HG03520 (cell line): ENCODE data around the gene LRRC75B.

Source experiments
- ATAC-seq: cut with Tn5 transposase; IDR thresholded peaks from one replicate; pipeline ENCODE4 v1.9.1; 2021; ENCODE audit warnings: mild to moderate bottlenecking, moderate library complexity; ENCODE audit not compliant: unreplicated experiment

Gene LRRC75B

DNA sequence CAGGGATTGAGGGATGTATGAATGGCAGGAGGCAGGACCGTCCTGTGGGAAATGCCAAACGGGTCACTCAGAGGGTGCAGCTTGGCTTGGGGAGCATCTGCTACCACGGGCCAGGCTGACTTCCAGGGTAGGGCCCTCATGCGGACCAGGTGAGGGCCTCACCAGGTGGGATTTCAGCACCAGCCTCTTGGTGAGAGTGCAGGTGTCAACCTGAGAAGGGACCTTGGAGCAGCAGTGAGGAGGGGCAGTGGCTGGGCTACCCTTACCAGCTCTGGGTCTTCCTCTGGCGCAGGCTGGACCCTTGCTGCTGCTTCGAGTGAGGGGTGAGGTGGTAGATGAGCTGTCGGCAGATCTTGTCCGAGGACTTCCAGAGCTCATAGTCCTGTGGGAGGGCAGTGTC lies 4.9 kb downstream of the LRRC75B start:
- no peak for ATAC-seq

DNA sequence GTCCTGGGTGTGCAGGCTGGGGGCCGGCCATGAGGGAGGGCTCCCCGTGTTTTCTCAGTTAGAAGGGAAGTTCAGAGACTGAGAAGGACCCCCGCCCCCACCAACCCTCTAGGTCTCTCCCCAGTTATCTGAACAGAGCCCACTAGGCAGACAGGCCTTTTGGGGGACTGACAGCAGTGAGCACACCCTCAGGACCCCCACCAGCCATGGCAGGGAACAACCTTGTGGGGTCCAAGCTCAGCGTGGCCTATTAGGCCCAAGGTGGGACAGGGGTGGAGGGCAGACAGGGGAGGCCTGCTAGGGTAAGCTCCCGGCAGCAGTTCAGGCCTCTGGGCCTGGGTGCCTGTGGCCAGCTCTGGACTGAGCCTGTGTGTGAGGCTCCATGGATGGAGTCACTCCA lies 5.6 kb downstream of the LRRC75B start:
- ATAC-seq, result no peak

DNA sequence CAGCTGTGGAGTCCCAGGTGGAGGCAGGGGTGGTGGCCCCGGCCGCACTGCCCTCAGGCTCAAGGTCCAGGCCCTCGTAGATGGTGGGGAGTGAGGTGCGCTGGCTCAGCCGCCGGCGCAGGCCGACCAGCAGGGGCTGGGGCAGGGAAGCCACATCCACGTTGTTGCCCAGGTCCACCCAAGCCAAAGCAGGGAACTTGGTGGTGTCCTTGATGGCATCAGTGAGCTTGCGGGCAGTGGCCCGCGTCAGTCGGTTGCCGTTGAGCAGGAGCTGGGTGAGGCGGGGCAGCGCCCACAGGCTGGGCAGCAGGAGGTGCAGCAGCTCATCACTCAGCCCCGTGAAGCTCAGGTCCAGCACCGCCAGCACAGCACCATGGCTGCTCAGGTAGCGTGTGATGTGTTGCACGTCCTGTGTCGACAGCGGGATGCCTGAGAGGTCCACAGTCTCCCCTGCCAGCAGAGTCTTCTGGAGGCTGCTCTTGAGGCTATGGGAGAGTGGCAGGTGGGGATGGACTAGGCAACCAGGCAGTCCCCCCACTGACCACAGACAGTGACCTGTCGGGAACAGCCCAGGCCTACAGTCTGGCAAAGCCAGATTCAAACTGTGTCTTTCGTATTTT lies 6.8 kb downstream of the LRRC75B start:
- ATAC-seq, result no peak

DNA sequence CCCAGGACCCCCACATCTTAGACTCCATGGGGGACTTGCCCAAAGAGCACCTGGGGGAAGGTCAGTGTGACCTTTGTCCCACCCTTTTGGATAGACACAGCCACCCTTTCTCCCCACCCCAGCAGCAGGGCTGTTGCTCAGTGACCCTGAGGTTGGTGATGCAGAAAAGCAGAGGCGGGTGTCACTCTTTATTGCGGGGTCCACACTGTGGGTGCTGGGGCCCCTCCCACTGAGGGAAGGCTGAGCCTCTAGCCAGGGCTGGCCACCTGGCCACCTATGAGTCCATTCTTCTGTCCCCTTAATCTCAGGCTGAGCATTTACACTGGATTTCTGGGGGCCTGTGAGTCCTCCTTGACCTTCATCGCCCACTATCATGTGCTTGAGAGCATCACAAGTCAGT lies 7.4 kb downstream of the LRRC75B start:
- no peak for ATAC-seq

DNA sequence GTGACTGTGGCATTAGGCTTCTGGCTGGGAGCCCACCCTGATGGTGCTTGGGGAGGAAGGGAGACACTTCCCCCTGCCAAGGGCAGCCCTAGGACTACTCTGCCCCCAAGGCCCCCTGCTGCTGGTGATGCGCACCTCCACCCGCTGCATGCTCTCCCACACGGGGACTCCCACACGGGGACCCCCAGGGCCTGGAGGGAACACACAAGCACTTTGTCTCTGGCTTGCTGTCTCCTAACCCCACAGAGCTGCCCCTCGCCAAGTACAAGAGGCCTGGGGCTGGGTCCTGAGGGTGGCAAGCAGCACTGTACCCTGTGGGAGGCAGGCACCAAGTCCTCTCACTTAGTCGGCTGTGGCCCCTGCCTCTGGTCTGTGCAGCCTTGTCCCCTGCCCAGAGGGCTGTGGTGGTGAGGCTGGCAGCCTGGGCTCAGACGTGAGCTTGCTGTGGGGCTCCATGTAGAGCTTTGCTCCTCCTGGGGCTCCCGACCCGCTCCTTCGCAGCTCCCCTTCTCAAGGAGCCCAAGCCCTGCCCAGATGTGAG lies 7.9 kb downstream of the LRRC75B start:
- ATAC-seq, result no peak

DNA sequence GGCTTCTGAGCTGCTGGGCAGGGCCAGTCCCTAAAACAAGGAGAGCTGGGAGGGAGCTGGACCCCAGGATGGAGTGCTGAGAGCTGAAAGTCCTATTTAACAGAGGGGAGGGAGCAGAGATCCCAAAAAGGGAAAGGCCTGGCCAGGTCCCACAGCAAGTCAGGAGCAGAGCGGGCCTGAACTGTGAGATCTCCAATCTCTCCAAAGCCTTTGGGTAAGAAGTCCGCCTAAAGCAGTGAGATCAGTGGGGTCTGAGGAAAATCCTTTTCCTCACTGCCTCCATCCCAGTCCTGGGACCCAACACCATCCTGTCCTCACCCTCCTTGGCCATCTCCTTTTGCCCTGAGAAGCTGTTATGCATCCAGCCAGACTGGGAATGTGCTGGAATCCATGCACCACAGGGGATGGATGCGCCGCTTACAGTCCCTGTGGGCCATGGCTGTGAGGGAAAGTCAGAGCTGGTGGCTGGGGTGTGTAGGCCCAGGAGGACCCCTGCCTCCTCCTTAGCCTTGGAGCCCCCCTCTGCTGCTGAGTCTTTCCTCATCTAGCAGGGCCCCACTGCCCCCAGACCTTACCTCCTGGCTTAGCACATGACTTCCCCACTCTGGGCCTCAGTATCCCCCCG lies 8.6 kb downstream of the LRRC75B start:
- no peak for ATAC-seq

DNA sequence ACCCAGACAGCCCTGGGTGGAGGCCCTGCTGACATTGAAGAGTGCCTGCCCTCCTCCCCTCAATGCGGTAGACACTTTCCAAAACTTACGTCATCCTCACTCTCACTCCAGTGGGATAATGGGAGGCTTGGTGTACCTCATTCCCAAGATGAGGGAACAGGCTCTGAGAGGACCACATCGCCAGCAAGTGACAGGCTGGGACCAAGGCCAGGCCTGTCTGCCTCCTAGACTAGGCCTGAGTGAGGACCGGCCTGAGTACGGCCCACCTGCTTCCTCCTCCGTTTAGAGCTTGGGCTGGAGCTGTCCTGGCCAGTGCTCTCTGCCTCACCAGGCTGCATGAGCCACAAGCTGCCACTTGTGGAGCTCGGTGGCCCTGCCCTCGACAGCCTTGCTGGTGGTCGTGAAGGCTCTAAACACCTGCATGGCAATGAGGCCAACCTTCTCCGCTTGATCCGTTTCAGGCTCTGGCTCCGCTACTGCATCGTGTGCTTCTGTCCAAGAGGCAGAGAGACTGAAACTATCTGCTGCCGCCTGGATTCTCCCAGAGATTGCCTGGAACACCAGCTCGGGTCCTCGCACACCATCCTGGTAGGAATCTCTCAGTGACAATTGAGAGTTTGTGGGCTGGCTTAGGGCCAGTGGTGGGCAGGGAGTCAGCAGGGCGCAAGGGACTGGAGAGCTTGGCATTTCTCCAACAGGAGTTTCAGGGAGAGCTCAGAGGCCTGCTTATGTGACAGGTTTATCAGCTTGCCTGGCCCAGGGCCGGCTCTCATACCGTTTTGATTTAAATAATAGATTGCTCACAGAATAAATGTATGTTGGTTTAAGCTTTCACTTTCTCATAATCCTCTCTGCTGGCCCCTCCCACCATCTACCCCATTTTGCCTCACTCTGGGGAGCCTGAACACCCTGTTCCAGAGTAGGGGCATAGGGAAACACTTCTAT lies 9.4 kb downstream of the LRRC75B start:
- ATAC-seq, result no peak

DNA sequence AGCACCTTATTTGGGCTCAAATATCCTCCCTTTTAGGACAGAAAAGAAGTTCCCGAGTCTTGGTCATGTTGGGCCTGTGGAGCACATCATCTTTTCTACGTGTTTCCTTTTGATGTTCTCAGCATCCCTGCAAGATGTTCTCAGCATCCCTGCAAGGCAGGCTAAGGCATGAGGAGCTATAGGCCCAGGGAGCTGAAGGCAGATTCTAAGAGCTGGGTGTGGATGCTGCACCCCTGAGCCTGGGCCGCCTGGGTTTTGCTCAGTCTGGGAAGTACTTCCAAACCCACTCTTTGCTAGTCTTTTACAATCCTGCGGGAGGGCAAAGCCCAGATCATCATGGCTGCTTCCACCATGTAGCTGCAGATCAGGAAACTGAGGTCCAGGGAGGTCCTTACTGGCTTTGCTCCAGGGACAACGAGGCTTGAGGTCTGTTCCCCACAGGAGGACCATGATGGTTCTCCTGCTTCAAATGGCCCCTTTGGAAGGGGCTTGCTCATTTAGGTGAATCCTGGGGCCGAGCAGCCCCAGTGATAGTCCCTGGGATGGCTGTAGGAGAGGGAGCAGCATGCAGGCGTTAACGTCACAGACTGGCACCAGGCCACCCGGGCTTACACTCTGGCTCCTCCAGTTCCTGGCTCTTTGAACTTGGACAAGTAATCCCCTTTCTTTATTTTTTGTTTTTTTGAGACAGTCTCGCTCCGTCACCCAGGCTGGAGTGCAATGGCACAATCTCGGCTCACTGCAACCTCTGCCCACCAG lies 10.6 kb downstream of the LRRC75B start:
- ATAC-seq, result no peak

DNA sequence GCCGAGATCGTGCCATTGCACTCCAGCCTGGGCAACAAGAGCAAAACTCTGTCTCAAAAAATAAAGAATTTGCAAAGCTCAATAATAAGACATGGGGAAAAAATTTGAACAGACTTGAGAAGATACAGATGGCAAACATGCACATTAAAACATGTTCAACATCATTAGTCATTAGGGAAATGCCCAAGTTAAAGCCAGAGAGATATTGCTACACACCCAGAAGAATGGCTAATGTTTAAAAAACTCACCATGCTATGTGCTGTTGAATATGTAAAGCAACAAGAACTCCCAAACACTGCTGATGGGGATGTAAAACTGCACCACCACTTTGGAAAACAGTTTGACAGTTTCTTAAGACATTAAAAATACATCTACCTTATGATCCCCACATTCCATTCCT lies 12.6 kb downstream of the LRRC75B start:
- ATAC-seq, result no peak

DNA sequence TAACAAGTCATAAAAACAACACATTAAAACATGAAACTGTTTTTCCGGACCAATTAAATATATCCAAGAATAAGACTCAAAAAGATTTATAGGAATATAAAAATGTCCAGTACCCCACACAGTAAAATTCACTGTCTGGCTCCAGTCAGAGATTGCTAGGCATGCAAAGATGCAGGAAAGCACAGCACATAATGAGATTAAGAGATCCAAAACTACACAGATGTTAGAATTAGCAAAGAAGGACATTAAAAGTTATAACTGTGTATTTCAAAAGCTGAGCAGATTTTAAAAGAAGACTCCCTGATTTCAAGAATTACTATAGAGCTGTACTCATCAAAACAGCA lies 13.6 kb downstream of the LRRC75B start:
- ATAC-seq, result no peak

DNA sequence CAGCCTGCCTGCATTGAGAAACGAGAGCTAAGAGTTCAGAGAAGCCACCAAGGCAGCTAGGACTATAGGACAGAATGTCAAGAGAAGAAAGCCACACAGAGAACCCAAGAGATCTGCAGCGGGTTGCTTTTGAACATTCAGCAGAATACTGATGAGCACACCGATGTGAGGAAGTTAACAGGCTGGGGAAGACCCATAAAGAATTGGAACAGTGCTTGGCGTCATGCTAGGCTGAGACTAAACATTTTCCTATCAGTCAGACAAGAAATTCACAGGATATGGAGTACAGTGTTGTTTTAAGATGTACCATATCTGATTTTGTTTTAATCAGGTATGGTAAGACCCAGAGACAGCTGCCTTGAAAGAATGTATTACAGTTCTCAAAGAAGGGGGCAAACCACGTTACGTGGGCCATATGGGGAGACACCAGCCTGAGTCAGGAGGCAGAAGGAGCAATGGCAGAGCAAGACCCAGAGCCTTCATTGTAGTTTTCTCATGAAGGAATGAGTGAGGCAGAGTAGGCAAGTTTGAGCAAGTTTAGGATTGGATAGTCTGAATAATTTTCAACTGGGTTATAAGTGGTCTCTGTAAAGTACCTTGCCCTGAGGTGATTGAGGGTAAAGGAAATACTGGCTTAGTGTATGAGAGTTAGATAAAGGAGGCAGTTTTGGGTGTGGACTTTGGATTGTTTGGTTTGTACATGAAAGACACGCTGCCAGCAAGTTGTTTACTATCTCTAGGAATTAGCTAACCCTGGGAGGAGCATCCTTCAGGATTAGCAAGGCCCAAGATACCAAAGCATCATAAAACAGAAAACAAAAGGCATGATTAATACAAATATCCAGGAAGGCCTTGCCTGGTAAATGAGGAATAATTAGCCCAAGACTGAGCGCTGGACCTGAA lies 14.3 kb downstream of the LRRC75B start:
- no peak for ATAC-seq

DNA sequence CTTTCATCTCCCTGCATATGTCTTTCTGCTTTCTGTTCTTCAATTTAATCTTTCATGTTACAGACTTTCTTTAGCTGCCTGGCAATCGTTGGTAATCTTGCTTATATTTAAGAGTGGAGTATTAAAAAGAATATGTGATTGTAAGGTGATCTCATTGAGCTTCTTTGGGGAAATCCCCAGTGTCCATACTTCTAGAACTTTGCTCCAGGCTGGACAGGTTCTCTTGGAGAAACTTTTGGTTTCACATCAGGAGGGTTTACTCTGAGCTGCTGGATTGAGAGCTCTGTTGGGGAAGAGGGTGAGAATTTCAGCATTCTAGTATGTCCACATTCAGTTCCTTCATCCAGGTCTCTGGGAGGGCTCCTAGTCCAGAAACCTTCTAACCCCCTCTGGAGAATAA lies 16.1 kb downstream of the LRRC75B start:
- no peak for ATAC-seq

DNA sequence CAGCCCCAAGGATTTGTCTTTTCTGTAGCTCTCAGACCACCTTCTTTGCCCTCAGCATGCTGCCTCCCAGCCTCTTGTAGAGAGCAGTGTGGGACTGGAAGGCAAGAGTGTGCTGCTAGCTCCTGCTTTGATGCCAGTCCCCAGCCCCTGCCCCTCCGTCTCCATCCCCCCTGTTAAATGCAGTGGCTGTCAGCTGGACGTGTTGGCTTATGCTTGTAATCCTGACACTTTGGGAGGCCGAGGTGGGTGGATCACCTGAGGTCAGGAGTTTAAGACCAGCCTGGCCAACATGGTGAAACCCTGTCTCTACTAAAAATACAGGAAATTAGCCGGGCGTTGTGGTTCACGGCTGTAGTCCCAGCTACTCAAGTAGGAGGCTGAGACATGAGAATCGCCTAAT lies 21.6 kb downstream of the LRRC75B start:
- no peak for ATAC-seq

DNA sequence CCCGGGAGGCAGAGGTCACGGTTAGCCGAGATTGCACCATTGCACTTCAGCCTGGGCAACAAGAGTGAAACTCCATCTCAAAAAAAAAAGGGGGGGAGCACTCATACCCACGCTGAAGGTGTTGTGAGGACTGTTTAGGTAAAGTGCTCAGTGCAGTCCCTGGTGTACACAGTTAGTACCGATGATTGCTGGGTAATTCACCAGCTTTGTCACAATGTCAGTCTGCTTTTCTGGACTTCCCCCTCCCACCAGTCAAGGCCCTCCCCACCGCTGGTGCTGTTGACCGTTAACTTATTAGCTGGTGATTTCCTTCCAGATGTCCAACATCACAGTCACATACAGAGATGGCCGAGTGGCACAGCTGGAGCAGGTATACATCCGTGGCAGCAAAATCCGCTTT lies 25.2 kb downstream of the LRRC75B start:
- ATAC-seq, result no peak

DNA sequence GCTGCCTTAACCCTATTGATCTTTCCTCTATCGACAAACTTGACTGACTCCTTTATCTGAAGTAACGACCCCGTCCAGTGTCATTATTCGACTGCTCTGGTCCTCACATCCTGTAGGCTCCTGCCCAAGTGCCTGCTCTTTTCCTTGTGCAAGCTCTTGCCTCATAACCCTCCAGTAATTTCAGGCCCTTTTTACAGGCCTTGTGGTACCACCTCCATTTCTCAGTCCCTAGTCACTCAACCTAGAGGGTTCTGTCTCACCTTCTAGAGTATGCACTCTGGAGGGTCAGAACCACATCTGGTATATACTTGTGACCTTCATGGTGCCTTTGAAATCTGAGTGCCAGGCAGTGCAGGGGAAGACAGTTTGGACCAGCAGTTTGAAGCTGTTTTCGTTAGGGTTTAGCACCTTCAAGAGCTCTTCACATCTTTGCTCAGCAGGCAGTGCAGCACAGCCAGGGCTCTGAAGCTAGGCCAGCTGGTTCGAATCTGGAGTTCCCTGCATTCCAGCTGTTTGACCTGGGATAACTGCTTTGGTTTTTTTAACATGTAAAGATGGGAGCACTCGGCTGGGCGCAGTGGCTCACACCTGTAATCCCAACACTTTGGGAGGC lies 25.9 kb downstream of the LRRC75B start:
- ATAC-seq, result no peak

DNA sequence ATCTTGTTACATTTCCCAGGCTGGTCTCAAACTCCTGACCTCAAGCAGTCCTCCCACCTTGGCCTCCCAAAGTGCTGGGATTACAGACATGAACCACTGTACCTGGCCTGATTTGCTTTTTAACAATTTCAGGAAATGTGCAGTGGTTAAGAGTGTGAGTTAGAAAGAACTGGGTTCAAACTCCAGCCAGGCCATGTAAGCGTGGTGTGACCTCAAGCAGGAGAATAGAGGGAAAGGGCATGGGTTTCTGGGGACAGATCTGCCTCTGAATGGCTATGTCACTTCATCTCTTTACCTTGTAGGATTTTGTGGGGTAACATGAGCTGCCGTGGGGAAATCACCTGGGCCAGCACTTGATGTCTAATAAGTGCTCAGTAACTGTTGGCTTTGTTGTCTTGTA lies 27.8 kb downstream of the LRRC75B start:
- no peak for ATAC-seq

DNA sequence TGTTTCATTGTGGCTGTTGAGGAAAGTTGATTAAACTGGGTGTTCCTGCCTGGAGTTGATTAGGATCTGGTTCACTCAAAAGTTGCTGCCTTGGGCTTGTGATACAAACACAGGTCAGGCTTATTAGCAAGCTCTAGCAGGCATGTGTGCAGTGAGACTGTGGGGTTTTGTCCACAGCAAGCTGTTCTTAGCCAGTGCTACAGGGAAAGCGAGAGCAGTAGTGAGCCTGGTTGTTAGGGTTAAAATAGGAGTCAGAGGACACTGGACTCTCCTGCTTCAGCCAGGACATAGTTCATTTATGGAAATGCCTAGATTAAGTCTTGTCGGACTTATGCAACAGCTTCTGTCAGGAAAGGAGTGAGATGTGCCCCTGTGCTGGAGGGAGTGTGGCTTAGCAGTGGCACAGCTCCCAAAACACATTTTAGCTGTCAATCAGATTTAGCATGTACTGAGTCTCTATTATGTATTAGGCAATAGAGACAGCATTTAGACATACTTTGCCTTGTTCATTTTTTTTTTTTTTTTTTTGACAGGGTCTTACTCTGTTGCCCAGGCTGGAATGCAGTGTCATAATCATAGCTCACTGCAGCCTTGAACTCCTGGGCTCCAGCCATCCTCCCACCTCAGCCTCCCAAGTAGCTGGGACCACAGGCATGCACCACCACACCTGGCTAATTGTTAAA lies 28.4 kb downstream of the LRRC75B start:
- no peak for ATAC-seq

DNA sequence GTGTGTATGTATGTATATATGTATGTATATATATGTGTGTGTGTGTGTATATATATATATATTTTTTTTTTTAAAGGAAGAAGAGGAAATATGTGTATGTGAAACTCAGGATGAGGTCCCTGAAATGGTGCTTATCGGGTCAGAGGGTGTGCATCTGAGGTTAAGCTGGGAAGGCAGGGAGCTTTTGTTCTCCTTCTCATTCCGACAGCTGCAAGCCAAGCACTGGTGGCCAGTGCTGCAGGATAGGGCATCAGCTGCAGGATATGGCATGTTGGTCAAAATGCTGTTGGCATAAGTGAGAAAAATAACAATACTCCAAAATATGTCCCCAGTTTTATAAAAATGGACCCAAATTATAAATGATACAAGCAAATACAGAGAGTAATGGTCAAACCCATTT lies 29.6 kb downstream of the LRRC75B start:
- no peak for ATAC-seq

DNA sequence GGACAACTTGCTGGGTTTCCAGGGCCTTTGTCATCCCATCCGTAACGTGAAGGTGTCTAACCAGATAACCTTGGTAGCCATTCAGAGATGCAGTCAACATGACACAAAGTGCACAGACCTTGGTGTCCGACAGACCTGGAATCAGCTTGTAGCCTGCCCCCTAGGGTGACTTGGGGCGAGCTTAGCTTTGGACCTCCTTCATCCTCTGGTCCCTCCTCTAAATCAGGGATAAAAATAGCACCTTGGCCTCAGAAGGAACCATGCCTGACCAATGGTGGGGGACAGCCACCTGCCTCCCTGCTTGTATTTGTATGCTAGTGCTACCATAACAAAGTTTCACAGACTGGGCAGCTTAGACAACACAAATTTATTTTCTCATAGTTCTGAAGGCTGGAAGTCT lies 33.4 kb downstream of the LRRC75B start:
- no peak for ATAC-seq
